GM18861 (cell line): ENCODE measurements around the gene CDK10.
"Not testable (repeated sequence)": the region's sequence is repeated elsewhere in the genome, so short reads cannot be mapped to it uniquely, and the experiment has no call there.

ENCODE experiments used
- ATAC-seq: cut with Tn5 transposase; IDR thresholded peaks from one replicate; pipeline ENCODE4 v1.9.1; 2021; ENCODE audit not compliant: unreplicated experiment

Gene CDK10

DNA sequence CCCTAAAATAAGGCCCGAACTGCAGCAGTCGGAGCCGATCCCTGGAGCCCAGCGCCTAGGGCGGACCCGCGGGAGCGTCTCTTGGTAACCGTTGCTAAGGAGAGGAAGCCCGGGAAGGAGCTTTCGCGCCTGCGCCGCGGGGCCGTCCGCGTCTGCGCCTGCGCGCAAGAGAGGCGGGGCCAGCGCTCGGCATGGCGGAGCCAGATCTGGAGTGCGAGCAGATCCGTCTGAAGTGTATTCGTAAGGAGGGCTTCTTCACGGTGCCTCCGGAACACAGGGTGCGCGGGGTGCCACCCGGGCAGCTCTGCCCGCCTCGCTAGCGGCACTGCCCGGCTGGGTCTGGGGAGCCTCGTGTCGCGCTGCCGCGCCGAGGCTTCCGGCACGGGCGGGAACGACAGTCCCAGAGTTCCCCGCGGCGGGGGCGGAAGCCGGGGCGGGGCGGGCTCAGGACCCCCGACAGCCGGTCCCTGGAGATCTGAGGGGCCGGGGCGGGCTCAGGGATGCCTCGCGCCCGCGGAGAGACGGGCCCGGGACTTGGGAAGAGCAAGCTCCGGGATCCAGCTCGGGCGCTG is at the start of gene CDK10:
Gene CDK10 (plus strand): TSS at position 170 of the 572 bp plus-strand sequence. CDS start 22 bp downstream, at position 192.
- ATAC-seq = peak; percentile 68

DNA sequence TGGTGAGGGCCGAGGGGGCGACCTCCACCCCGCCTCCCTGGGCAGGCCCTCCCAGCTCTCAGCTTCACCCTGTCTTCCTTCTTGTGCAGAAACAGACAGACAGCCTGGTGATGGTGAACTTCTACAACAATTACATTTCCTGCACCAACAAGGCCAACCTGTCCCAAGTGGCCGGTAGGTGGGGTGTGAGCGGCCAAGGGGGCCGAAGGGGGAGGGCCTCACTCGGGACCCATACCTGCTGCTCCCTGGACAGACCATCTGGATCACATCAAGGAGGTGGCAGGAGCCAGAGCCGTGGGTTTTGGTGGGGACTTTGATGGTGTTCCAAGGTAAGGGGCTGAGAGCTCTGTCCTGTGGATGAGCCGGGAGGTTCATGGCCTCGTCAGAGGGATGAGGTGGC is 49.1 kb upstream of the CDK10 start:
- ATAC-seq = no peak

DNA sequence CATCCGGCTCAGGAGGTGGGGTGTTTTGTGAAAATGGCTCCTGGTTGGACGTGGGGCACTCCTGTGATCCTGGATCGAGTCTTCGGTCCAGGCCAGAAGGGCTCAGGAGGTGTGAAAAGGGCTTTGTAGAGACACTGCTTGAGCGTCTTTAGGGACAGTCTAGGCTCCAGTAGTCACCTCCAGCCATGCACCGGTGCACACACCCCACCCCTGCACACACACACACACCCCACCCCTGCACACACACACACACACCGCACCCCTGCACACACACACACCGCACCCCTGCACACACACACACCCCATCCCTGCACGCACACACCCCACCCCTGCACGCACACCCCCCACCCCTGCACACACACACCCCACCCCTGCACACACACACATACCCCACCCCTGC is 48.0 kb upstream of the CDK10 start:
- no peak for ATAC-seq

- ATAC-seq = no peak
These were observed 47.1 kb upstream of the CDK10 start for GRCh38 chr16:89639385-89639784.

- no peak for ATAC-seq
These were observed 44.9 kb upstream of the CDK10 start for GRCh38 chr16:89641458-89642119.

- ATAC-seq = no peak
These were observed 43.9 kb upstream of the CDK10 start for GRCh38 chr16:89642574-89642973.

GRCh38 chr16:89643769-89644300 is 42.7 kb upstream of the CDK10 start:
- no peak for ATAC-seq

DNA sequence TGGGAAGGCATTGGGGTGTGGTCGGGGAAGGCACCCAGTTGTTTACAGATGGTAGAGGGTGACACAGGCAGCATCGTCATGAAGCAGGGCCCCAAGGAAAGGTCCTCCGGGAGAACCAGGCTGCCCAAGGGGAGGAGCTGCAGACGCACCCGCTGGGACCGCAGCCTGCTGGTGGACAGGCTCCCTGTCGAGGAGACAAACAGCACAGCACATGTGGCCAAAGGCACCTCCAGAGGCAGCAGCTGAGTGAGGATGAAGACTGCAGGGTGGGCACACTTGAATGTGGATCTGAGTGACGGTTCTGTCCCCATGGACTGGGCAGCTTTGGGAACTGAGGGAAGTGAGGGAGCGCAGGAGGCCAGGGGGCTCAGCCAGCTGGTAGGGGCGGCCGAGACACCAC is 41.4 kb upstream of the CDK10 start:
- no peak for ATAC-seq

DNA sequence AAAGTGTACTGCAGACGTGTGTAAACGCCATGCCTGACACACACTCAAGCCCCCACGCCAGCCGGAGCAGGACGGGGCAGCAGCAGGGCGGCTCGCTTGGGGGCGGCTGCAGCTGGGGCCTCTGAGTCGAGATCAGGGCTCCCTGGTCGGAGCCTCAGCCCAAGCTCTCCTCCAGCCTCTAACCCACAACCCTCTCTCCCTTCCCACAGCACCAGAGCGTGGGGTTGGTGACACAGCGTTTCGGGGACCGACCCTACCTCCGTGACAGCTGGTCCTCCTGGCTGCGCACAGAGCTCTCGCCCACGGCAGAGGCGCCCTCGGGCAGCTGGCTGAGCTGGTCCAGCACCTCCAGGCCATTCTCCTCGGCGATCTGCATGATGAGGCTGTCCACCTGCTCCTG is 40.2 kb upstream of the CDK10 start:
- no peak for ATAC-seq

GRCh38 chr16:89646906-89647305 is 39.6 kb upstream of the CDK10 start:
- no peak for ATAC-seq

DNA sequence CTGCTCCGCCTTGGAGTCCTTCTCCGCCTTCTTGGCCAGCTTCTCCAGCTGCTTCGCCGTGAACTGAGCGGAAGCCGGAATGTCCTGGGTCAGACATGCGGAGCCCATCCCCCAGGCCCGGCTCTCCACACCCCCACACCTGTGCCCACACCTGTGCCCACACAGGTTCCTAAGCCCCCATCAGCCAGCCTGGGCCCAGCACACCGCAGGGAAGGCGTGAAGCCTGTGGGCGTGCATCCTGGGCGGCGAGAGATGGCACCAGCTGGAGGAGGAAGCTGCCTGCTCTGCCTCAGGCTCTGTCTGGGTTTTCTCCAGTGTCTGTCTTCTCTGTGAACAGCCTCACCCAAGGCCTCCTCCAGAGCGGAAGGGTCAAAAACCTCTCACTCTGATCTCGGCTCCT is 34.9 kb upstream of the CDK10 start:
- no peak for ATAC-seq

- ATAC-seq = no peak
These were observed 32.7 kb upstream of the CDK10 start for GRCh38 chr16:89653656-89654295.

DNA sequence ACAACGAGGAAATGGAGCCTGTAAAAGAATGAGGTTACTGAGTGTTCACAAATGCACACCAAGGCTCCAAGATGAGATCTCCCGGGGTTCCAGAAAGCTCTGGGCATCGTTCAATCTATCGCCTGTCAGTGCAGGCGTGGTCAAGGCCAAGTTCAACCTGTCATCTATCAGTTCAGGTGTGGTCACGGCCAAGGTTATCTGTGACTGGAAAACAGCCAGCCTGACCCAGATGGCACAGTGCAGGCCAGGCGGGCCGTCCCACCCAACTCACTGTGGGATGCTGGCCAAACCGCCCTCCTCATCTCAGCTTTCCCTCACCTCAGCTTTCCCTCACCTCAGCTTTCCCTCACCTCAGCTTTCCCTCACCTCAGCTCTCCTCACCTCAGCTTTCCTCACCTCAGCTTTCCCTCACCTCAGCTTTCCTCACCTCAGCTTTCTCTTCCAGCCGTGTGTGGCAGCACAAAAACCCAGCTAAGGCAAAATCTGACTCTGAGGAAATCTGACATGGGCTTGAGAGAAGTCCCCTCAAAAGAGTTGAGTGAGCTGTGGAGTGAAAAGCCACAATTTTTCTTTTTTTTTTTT is 31.3 kb upstream of the CDK10 start:
- no peak for ATAC-seq

- ATAC-seq = no peak
These were observed 29.9 kb upstream of the CDK10 start for GRCh38 chr16:89656435-89657121.

GRCh38 chr16:89657442-89658220 is 28.9 kb upstream of the CDK10 start, which contains the start of the genes CHMP1A and SPATA33:
TSS of gene CHMP1A (minus strand) at chr16:89657708. CDS start at chr16:89657588, 120 bp downstream.
TSS of gene SPATA33 (plus strand) at chr16:89657836. CDS start at chr16:89657912, 76 bp downstream.
- ATAC-seq = peak; percentile 83

GRCh38 chr16:89658221-89658879 is 28.1 kb upstream of the CDK10 start:
- no peak for ATAC-seq

DNA sequence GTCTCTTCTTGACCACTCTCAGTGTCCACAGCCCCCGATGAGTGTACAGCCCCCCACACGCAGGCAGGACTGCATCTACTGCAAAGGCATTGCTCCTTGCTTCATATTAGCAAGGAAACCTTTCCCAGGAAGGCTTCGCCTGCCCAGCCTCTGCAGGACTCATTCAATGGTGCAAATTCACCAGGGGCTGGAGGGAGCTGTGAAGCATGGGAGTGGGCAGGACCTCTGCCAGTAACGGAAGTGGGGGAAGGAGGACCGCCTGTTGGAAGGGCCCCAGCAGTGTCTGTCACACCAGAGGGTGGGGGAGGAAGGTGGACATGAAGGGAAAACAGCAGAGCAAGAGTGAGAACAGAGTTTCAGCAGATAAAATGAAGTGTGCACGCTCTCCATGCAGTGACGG is 26.3 kb upstream of the CDK10 start:
- no peak for ATAC-seq

GRCh38 chr16:89661215-89661614 is 25.3 kb upstream of the CDK10 start:
- ATAC-seq = no peak

GRCh38 chr16:89664238-89664637 is 22.3 kb upstream of the CDK10 start:
- ATAC-seq = not testable (repeated sequence)

GRCh38 chr16:89667000-89667399 is 19.5 kb upstream of the CDK10 start:
- ATAC-seq = not testable (repeated sequence)
